Loucy (cell line): ENCODE measurements around the gene CDK19.

Experiments
- H2AFZ ChIP-seq: fragments of 200-600 bp; sonication (generic); 2 replicates; pipeline ENCODE4 v1.6.0; 2016; ENCODE audit warnings: antibody characterized with exemption, mild to moderate bottlenecking, low read length, moderate library complexity
- H3F3A ChIP-seq: fragments of 200-600 bp; 2 replicates; pipeline ENCODE4 v1.6.0; 2016; ENCODE audit warnings: antibody characterized with exemption, low read depth, mild to moderate bottlenecking
- H3K27me3 ChIP-seq: fragments of 200-600 bp; sonication (generic); 2 replicates; pipeline ENCODE4 v1.6.1; 2014; ENCODE audit warnings: low read length, mild to moderate bottlenecking; ENCODE audit not compliant: insufficient read depth, poor library complexity, severe bottlenecking
- H3K36me3 ChIP-seq: fragments of 200-600 bp; sonication (generic); 2 replicates; pipeline ENCODE4 v1.6.1; 2016; ENCODE audit warnings: low read length; ENCODE audit not compliant: insufficient read depth
- H3K4me1 ChIP-seq: fragments of 200-600 bp; sonication (generic); 2 replicates; pipeline ENCODE4 v1.5.1; 2014; ENCODE audit warnings: low read length, mild to moderate bottlenecking; ENCODE audit not compliant: insufficient read depth, poor library complexity, severe bottlenecking
- H3K4me2 ChIP-seq: fragments of 200-600 bp; sonication (generic); 2 replicates; pipeline ENCODE4 v1.6.0; 2014; ENCODE audit warnings: antibody characterized with exemption, low read length, low read depth, mild to moderate bottlenecking; ENCODE audit not compliant: poor library complexity, severe bottlenecking
- H3K4me3 ChIP-seq: fragments of 200-600 bp; sonication (generic); 2 replicates; pipeline ENCODE4 v1.5.1; 2014; ENCODE audit warnings: low read length, mild to moderate bottlenecking, mixed read lengths; ENCODE audit not compliant: poor library complexity, severe bottlenecking
- H3K79me2 ChIP-seq: fragments of 200-600 bp; sonication (generic); 2 replicates; pipeline ENCODE4 v1.6.1; 2014; ENCODE audit warnings: low read length; ENCODE audit not compliant: insufficient read depth
- H3K9ac ChIP-seq: fragments of 200-600 bp; sonication (generic); 2 replicates; pipeline ENCODE4 v1.6.0; 2014; ENCODE audit warnings: mild to moderate bottlenecking, low read depth, low read length, moderate library complexity; ENCODE audit not compliant: poor library complexity, severe bottlenecking
- H3K9me2 ChIP-seq: fragments of 200-600 bp; sonication (generic); replicated peaks from 2 replicates; pipeline ENCODE4 v1.6.1; 2016; ENCODE audit warnings: low read depth, low read length, mixed read lengths
- H3K9me3 ChIP-seq: fragments of 200-600 bp; sonication (generic); 2 replicates; pipeline ENCODE4 v1.6.1; 2014; ENCODE audit warnings: mild to moderate bottlenecking, antibody characterized with exemption, low read length, low read depth; ENCODE audit not compliant: insufficient read depth
- H4K20me1 ChIP-seq: fragments of 200-600 bp; sonication (generic); 2 replicates; pipeline ENCODE4 v1.6.0; 2014; ENCODE audit warnings: antibody characterized with exemption, low read length, mild to moderate bottlenecking; ENCODE audit not compliant: insufficient read depth, poor library complexity, severe bottlenecking
- EZH2phosphoT487 ChIP-seq: fragments of 200-600 bp; IDR thresholded peaks from 2 replicates; pipeline ENCODE4 v1.6.1; 2018; ENCODE audit warnings: antibody characterized with exemption, mild to moderate bottlenecking, moderate library complexity, borderline replicate concordance
- TF ChIP-seq, protein P1 (sequence below): fragments of 200-600 bp; sonication (generic); conservative IDR thresholded peaks from 2 replicates; pipeline ENCODE4 v1.5.1; 2014; ENCODE audit warnings: mild to moderate bottlenecking, antibody characterized with exemption, low read length

CDK19 gene

DNA sequence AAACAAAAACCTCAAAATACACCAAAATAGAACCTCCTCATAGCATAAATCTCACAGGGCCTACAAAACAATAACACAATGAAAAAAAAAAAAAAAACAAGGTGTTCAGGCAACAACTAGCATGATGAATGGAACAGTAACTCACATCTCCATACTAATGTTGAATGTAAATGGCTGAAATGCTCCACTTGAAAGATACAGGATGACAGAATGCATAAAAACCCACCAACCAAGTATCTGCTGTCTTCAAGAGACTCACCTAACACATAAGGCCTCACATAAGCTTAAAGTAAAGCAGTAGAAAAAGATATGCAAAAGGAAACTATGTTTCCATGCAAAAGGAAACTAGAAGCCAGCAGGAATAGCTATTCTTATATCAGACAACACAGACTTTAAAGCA lies 121.3 kb downstream of the CDK19 start:
- Histone ChIP-seq H3K9me2 (no peaks in the 10 kb centered on the region), H3K36me3 (peaks cover 4% of the 10 kb centered on the region; the same call in 1 of the 2 replicates), H3K4me1 (peaks cover 10% of the 10 kb centered on the region), H3K9me3 (no peaks in the 10 kb centered on the region), H4K20me1 (no peaks in the 10 kb centered on the region), H3K79me2 (peaks cover 78% of the 10 kb centered on the region), H3K4me3 (no peak overlapping the region), H3K27me3 (no peaks in the 10 kb centered on the region), H2AFZ (no peak overlapping the region), H3F3A (no peaks in the 10 kb centered on the region), H3K9ac (no peak overlapping the region), H3K4me2 (no peak overlapping the region)
- TF ChIP-seq, protein P1, sequence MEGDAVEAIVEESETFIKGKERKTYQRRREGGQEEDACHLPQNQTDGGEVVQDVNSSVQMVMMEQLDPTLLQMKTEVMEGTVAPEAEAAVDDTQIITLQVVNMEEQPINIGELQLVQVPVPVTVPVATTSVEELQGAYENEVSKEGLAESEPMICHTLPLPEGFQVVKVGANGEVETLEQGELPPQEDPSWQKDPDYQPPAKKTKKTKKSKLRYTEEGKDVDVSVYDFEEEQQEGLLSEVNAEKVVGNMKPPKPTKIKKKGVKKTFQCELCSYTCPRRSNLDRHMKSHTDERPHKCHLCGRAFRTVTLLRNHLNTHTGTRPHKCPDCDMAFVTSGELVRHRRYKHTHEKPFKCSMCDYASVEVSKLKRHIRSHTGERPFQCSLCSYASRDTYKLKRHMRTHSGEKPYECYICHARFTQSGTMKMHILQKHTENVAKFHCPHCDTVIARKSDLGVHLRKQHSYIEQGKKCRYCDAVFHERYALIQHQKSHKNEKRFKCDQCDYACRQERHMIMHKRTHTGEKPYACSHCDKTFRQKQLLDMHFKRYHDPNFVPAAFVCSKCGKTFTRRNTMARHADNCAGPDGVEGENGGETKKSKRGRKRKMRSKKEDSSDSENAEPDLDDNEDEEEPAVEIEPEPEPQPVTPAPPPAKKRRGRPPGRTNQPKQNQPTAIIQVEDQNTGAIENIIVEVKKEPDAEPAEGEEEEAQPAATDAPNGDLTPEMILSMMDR, result no peak
- TF ChIP-seq EZH2phosphoT487, result no peak

DNA sequence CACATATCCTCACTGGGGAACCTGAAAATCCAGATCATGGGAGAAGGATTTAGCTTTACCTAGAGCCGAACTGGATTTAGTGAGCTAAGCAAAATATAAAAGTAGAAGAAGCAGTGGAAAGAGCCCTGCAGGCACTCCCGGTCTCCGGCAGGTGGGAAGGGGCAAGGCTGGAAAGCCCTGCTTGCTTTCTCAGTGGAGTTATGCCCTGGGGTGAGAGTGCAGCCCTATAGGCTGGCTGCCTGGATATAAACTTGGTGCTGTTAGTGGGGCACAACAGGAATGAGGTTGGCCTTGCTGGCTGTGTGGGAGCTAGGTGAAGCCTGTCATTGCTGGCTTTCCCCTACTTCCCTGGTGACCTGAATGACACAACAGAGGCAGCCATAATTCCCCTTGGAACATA lies 122.0 kb downstream of the CDK19 start:
- H3K27me3 ChIP-seq, result no peaks in the 10 kb centered on the region
- H3K4me3 ChIP-seq, result no peak overlapping the region
- H3K79me2 ChIP-seq, result peaks cover 80% of the 10 kb centered on the region
- H3K9ac ChIP-seq, result no peak overlapping the region
- no peaks in the 10 kb centered on the region for H3F3A ChIP-seq
- no peaks in the 10 kb centered on the region for H3K9me3 ChIP-seq
- TF ChIP-seq, protein P1, result no peak
- TF ChIP-seq EZH2phosphoT487, result no peak
- no peak overlapping the region for H3K4me2 ChIP-seq
- H2AFZ ChIP-seq, result no peak overlapping the region
- H3K4me1 ChIP-seq, result peaks cover 17% of the 10 kb centered on the region
- H3K36me3 ChIP-seq, result peaks cover 4% of the 10 kb centered on the region; the same call in 1 of the 2 replicates
- no peaks in the 10 kb centered on the region for H4K20me1 ChIP-seq
- H3K9me2 ChIP-seq, result no peaks in the 10 kb centered on the region

DNA sequence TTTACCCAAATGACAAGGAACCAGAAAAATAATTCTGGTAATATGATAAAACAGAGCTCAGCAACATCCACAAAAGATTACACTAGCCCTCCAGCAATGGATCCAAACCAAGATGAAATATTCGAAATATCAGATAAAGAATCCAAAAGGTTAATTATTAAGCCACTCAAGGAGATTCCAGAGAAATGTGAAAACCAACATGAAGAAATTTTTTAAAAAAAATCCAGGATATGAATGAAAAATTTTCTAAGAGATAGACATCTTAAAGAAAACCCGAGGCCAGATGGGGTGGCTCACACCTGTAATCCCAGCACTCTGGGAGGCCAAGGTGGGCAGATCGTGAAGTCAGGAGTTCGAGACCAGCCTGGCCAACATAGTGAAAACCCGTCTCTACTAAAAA lies 124.4 kb downstream of the CDK19 start:
- Histone ChIP-seq H3F3A (no peaks in the 10 kb centered on the region), H4K20me1 (no peaks in the 10 kb centered on the region)
- TF ChIP-seq, protein P1, result no peak
- no peak for TF ChIP-seq EZH2phosphoT487

More for the DNA sequence above, 124.4 kb downstream of the CDK19 start:
- no peaks in the 10 kb centered on the region for H3K27me3 ChIP-seq
- no peaks in the 10 kb centered on the region; the same call in 1 of the 2 replicates for H3K36me3 ChIP-seq
- H3K9me2 ChIP-seq, result no peaks in the 10 kb centered on the region
- no peak overlapping the region for H3K9ac ChIP-seq
- peaks cover 82% of the 10 kb centered on the region for H3K79me2 ChIP-seq
- H3K4me1 ChIP-seq, result peaks cover 36% of the 10 kb centered on the region
- H2AFZ ChIP-seq, result no peak overlapping the region
- H3K4me3 ChIP-seq, result no peak overlapping the region
- H3K4me2 ChIP-seq, result no peak overlapping the region
- H3K9me3 ChIP-seq, result no peaks in the 10 kb centered on the region
